ENCODE results near the gene NEXMIF. TPM values are rescaled to one million over a fixed set of nuclear protein-coding genes. Genes with fewer than 3 reads are reported as not detected.

Gene NEXMIF
- total and polyA plus RNA-seq, 2 donors (not counting 1 experiment from before 2014, with no cell fraction given) = under 0.01 TPM

DNA sequence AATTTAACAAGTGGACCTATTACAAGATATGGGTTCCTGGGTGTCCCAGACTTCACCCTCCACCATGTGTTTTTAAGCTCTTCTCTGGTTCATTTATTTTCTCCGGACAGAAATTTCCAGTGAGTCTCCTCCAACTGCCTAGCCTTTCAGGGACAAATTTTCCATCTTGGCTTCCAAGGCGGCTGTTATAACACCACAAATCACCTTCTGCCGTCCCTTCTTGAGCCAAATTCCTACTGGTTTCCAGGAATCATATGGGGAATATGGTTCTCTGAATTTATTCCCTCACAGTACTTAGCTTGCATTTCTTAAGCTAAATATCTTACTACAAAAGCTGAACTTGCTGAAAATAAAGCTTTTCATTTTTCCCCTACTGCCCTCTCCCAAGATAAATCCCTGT is 18.8 kb downstream of the NEXMIF start:
- no peak overlapping the region for H2AFZ ChIP-seq (ENCODE audit: low read length)
- H3K79me2 ChIP-seq (ENCODE audit: control insufficient read depth, insufficient read depth, low read length) = no peaks in the 10 kb centered on the region
- H3K9me3 ChIP-seq (ENCODE audit: control insufficient read depth, insufficient read depth, low read depth, low read length) = no peaks in the 10 kb centered on the region
- H3K4me2 ChIP-seq (ENCODE audit: extremely low read depth, insufficient read depth, low read length) = no peak overlapping the region
- H3K27me3 ChIP-seq (ENCODE audit: control insufficient read depth, insufficient read depth, low read length) = no peaks in the 10 kb centered on the region
- DNase-seq (ENCODE audit: low read depth in 2 of 2) = no peak
- no peak overlapping the region for H3K9ac ChIP-seq (ENCODE audit: insufficient read depth, low read length)
- H3K4me3 ChIP-seq (replicated peaks in 1 of 4; ENCODE audit: control extremely low read depth in 1 of 4, insufficient read depth in 1 of 4, low read depth in 3 of 4, low read length in 4 of 4) = no peak overlapping the region
- TF ChIP-seq EZH2 (IDR thresholded peaks at IDR 0.05; ENCODE audit: low read length, missing control alignments) = no peak
- TF ChIP-seq, protein P1, sequence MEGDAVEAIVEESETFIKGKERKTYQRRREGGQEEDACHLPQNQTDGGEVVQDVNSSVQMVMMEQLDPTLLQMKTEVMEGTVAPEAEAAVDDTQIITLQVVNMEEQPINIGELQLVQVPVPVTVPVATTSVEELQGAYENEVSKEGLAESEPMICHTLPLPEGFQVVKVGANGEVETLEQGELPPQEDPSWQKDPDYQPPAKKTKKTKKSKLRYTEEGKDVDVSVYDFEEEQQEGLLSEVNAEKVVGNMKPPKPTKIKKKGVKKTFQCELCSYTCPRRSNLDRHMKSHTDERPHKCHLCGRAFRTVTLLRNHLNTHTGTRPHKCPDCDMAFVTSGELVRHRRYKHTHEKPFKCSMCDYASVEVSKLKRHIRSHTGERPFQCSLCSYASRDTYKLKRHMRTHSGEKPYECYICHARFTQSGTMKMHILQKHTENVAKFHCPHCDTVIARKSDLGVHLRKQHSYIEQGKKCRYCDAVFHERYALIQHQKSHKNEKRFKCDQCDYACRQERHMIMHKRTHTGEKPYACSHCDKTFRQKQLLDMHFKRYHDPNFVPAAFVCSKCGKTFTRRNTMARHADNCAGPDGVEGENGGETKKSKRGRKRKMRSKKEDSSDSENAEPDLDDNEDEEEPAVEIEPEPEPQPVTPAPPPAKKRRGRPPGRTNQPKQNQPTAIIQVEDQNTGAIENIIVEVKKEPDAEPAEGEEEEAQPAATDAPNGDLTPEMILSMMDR (conservative IDR thresholded peaks at IDR 0.05 in 1 of 2, IDR thresholded peaks at IDR 0.05 in 1 of 2; ENCODE audit: low read depth in 1 of 2, low read length in 2 of 2) = no peak
- no peaks in the 10 kb centered on the region for H3K4me1 ChIP-seq (ENCODE audit: control insufficient read depth, extremely low read depth, insufficient read depth, low read length)
- no peaks in the 10 kb centered on the region for H4K20me1 ChIP-seq (ENCODE audit: control insufficient read depth, extremely low read depth, insufficient read depth, low read length)
- no peaks in the 10 kb centered on the region for H3K36me3 ChIP-seq (ENCODE audit: control insufficient read depth, insufficient read depth, low read length)
- no peak overlapping the region for H3K27ac ChIP-seq (ENCODE audit: insufficient read depth, low read length)

DNA sequence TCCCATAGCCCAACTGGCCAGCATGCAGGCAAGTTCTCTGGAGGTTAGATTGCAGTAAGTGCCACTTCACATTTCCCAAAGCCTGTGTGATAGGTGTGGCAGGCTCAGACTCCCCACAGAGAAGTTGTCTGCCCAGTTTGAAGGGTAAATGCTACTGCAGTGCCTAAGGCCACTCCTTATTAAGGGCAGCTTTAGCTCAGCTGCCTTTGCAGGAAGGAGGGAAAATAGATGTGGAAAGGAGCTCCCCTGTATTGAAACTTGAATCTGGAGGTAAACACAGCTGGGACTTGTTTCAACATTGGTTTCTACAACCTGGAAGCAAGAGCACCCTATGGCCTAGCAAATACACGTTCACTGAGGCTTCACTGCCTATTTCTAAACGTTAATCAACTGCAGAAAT is 22.4 kb downstream of the NEXMIF start:
- no peak overlapping the region for H2AFZ ChIP-seq (ENCODE audit: low read length)
- no peaks in the 10 kb centered on the region for H3K4me1 ChIP-seq (ENCODE audit: control insufficient read depth, extremely low read depth, insufficient read depth, low read length)
- H3K4me2 ChIP-seq (ENCODE audit: extremely low read depth, insufficient read depth, low read length) = no peak overlapping the region
- no peak overlapping the region for H3K4me3 ChIP-seq (replicated peaks in 1 of 4; ENCODE audit: control extremely low read depth in 1 of 4, insufficient read depth in 1 of 4, low read depth in 3 of 4, low read length in 4 of 4)
- TF ChIP-seq EZH2 (IDR thresholded peaks at IDR 0.05; ENCODE audit: low read length, missing control alignments) = no peak
- TF ChIP-seq, protein P1 (conservative IDR thresholded peaks at IDR 0.05 in 1 of 2, IDR thresholded peaks at IDR 0.05 in 1 of 2; ENCODE audit: low read depth in 1 of 2, low read length in 2 of 2) = no peak
- no peak overlapping the region for H3K9ac ChIP-seq (ENCODE audit: insufficient read depth, low read length)
- H4K20me1 ChIP-seq (ENCODE audit: control insufficient read depth, extremely low read depth, insufficient read depth, low read length) = no peaks in the 10 kb centered on the region
- no peaks in the 10 kb centered on the region for H3K36me3 ChIP-seq (ENCODE audit: control insufficient read depth, insufficient read depth, low read length)
- no peak for DNase-seq (ENCODE audit: low read depth in 2 of 2)
- no peaks in the 10 kb centered on the region for H3K79me2 ChIP-seq (ENCODE audit: control insufficient read depth, insufficient read depth, low read length)
- no peaks in the 10 kb centered on the region for H3K9me3 ChIP-seq (ENCODE audit: control insufficient read depth, insufficient read depth, low read depth, low read length)
- no peaks in the 10 kb centered on the region for H3K27me3 ChIP-seq (ENCODE audit: control insufficient read depth, insufficient read depth, low read length)
- H3K27ac ChIP-seq (ENCODE audit: insufficient read depth, low read length) = no peak overlapping the region

- no peak overlapping the region for H2AFZ ChIP-seq (ENCODE audit: low read length)
- no peak overlapping the region for H3K27ac ChIP-seq (ENCODE audit: insufficient read depth, low read length)
- no peaks in the 10 kb centered on the region for H4K20me1 ChIP-seq (ENCODE audit: control insufficient read depth, extremely low read depth, insufficient read depth, low read length)
- H3K79me2 ChIP-seq (ENCODE audit: control insufficient read depth, insufficient read depth, low read length) = no peaks in the 10 kb centered on the region
- no peaks in the 10 kb centered on the region for H3K27me3 ChIP-seq (ENCODE audit: control insufficient read depth, insufficient read depth, low read length)
- TF ChIP-seq, protein P1 (conservative IDR thresholded peaks at IDR 0.05 in 1 of 2, IDR thresholded peaks at IDR 0.05 in 1 of 2; ENCODE audit: low read depth in 1 of 2, low read length in 2 of 2) = no peak
- TF ChIP-seq EZH2 (IDR thresholded peaks at IDR 0.05; ENCODE audit: low read length, missing control alignments) = no peak
- H3K4me2 ChIP-seq (ENCODE audit: extremely low read depth, insufficient read depth, low read length) = no peak overlapping the region
- H3K9ac ChIP-seq (ENCODE audit: insufficient read depth, low read length) = no peak overlapping the region
- no peaks in the 10 kb centered on the region for H3K36me3 ChIP-seq (ENCODE audit: control insufficient read depth, insufficient read depth, low read length)
- DNase-seq (ENCODE audit: low read depth in 2 of 2) = no peak
- no peaks in the 10 kb centered on the region for H3K9me3 ChIP-seq (ENCODE audit: control insufficient read depth, insufficient read depth, low read depth, low read length)
- H3K4me1 ChIP-seq (ENCODE audit: control insufficient read depth, extremely low read depth, insufficient read depth, low read length) = no peaks in the 10 kb centered on the region
- H3K4me3 ChIP-seq (replicated peaks in 1 of 4; ENCODE audit: control extremely low read depth in 1 of 4, insufficient read depth in 1 of 4, low read depth in 3 of 4, low read length in 4 of 4) = no peak overlapping the region
Observed at GRCh38 chrX:74892561-74892960, 32.7 kb downstream of the NEXMIF start.

Data from fibroblast of lung (primary cell).